A549 treated with ZK216348 at 1 μM for 4 hours (cell line): Measurements from ENCODE around the gene MAP3K5. TPM values are rescaled to one million over a fixed set of nuclear protein-coding genes. Genes with fewer than 3 reads are reported as not detected.

Experiments
- total RNA-seq: library from RNA; stranded (reverse); fragments of 200-300 nt; extraction: Qiagen RNA extraction; gene quantifications from 5 replicates; pipeline ENCODE4 v1.2.3, GENCODE V29; 2022; ENCODE audit warnings: low read depth

The MAP3K5 gene, protein sequence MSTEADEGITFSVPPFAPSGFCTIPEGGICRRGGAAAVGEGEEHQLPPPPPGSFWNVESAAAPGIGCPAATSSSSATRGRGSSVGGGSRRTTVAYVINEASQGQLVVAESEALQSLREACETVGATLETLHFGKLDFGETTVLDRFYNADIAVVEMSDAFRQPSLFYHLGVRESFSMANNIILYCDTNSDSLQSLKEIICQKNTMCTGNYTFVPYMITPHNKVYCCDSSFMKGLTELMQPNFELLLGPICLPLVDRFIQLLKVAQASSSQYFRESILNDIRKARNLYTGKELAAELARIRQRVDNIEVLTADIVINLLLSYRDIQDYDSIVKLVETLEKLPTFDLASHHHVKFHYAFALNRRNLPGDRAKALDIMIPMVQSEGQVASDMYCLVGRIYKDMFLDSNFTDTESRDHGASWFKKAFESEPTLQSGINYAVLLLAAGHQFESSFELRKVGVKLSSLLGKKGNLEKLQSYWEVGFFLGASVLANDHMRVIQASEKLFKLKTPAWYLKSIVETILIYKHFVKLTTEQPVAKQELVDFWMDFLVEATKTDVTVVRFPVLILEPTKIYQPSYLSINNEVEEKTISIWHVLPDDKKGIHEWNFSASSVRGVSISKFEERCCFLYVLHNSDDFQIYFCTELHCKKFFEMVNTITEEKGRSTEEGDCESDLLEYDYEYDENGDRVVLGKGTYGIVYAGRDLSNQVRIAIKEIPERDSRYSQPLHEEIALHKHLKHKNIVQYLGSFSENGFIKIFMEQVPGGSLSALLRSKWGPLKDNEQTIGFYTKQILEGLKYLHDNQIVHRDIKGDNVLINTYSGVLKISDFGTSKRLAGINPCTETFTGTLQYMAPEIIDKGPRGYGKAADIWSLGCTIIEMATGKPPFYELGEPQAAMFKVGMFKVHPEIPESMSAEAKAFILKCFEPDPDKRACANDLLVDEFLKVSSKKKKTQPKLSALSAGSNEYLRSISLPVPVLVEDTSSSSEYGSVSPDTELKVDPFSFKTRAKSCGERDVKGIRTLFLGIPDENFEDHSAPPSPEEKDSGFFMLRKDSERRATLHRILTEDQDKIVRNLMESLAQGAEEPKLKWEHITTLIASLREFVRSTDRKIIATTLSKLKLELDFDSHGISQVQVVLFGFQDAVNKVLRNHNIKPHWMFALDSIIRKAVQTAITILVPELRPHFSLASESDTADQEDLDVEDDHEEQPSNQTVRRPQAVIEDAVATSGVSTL (N-terminal part only)
- 2.3 to 3.3 TPM (median 2.7 TPM) in 5 replicates for total RNA-seq

DNA sequence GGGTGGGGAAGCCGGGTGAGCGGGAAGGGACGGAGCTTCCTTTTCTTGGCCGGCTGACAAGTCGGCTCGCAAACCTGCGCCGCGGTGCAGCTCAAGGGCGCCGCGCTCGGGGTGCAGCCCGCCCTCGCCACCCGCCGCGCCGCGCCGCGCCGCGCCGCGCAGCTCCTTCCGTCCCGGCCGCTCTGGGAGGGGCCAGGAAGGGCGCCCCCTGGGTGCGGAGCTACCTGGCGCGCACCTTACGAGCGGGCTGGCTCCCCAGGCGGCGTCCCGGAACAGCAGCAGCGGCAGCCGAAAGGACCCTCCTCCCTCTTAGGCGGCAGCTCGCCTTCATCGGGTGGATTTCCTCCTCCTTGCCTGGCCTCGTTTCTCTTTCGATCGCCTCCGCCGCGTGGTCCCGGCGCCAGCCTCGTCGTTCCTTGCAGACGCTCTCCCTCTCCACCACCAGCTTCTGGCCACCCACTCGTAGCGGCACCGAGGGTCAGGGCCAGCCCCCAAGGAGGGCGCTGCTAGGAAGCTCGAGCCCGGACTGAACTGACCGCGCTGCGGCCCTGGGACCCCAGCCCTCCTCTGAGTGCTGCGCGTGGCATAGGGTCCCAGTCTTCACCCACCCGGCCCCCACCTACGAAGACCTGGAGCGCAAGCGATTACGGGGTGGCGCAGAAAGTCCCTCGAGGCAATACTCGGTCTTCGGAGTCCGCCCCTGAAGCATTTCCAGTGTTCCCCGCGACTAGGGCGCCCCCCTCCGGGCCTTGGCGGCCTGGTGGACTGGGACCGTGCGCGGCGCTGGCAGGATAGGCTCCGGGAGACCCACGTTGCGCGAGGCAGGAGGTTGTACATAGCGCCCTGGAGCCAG lies at the start of gene MAP3K5:
Gene MAP3K5 (minus strand): TSS at position 68 of the 853 bp plus-strand sequence. CDS start 320 bp downstream, outside the sequence.

DNA sequence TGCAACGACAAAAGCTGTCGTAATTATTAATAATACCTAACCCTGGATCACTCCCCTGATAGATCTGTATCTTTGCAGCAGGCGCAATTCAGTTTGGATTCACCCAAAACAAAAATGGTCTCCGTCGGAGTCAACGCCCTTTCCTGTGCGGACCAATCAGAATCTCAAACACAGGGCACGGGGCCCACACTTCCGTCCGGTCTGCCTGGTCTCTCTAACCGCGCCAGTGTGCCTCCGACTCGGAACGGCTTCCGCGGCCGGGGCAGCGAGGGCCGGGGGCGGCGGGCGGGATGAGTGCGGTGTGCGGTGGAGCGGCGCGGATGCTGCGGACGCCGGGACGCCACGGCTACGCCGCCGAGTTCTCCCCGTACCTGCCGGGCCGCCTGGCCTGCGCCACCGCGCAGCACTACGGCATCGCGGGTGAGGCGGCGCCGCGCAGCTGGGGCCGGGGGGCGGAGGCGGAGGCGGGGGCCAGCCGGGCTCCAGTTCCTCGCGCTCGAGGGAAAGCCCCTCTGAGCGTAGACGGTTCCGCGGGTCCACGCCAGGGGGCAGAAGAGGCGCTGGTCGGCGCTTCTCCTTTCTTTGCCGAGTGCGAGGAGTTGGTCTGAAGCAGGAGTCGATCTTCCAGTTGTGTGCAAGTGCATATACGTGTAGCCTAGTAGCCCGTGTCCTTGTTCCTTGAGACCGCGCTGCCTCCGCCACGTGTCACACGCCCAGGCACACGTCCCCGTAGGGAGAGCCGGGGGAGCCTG lies 30.3 kb upstream of the MAP3K5 start, which contains the start of gene PEX7:
Gene PEX7 (plus strand): TSS at position 217 of the 752 bp plus-strand sequence. CDS start 74 bp downstream, at position 291.

DNA sequence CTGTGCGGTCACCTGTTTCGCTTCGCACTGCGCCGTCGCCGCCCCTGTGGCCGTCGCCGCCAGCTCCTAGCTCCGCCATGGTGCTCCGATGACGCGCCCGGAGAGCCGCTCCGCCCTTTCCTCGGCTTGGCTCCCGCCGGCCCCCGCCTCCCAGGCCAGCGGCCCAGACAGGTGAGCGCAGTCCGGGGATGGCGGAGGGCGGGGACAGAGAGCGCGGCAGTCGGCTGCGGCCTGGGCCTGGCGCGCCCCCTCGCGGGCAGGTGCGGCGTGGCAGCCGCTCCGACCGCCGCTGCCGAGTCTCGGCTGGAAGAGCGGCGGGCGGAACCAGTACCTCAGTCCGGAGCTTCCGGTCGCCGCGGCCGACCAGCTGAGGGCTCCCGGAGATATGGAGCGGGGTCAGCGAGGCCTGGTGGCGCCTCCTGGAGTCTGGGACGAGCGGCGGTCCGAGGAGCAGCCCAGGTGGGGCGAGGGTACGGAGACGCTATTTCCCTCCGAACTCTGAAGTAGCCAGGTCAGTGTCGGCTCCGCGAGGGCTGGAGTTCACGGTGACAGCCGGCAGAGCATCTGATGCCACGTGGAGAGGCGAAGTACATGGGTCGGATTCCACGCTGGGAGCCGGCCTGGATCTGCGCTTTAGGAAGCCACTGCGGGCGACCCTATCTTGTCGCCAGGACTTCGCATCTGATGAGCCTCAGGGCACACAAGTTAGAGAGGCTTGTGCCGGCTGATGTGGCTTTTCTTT lies 241.8 kb downstream of the MAP3K5 start, which contains the start of gene MAP7:
Gene MAP7 (minus strand): TSS at position 93 of the 742 bp plus-strand sequence. CDS start 14 bp downstream, at position 79.

Other genes starting within 250 kb of the MAP3K5 start
- gene MAP7, start 242.1 kb downstream of the MAP3K5 start, total RNA-seq: 22.2 to 29.9 TPM (median 26.3 TPM) in 5 replicates
- 4.4 to 5.9 TPM (median 5.2 TPM) in 5 replicates for gene PEX7, start 30.1 kb upstream of the MAP3K5 start, total RNA-seq
- 0.10 to 0.11 TPM in 2 of 5 replicates, not detected in the others for gene SLC35D3, start 129.8 kb upstream of the MAP3K5 start, total RNA-seq